H1 (cell line): ENCODE measurements around the gene KSR2. TPM values are rescaled to one million over a fixed set of nuclear protein-coding genes. Genes with fewer than 3 reads are reported as not detected.

Experiments used
- CTCF ChIA-PET: fragments of 300-600 bp; sonication (Branson Sonifier 250); formaldehyde crosslinking; loops from one replicate; lab custom pipeline; 2021; ENCODE audit not compliant: partially characterized antibody; lab: Charles Lee
- POLR2A ChIA-PET: fragments of 300-600 bp; sonication (Branson Sonifier 250); formaldehyde crosslinking; loops from one replicate; lab custom pipeline; 2021; ENCODE audit warnings: inconsistent platforms; ENCODE audit not compliant: partially characterized antibody; lab: Charles Lee
- DNase-seq, 2 experiments: peaks; one replicate each; pipeline versions ENCODE4 v3.0.0 to v3.0.0-alpha.2; 2010 to 2022; ENCODE audit warnings: low spot score in 2 of 2, low read depth in 1 of 2, mixed read lengths in 1 of 2
- FAIRE-seq: peaks from 2 replicates; lab custom pipeline; 2011; peaks lifted over from hg19 to GRCh38; lab: Jason Lieb, UNC
- H2AFZ ChIP-seq: 2 replicates; pipeline ENCODE4 v1.8.1; 2012; ENCODE audit warnings: low read length, inconsistent platforms
- H2AK5ac ChIP-seq: 2 replicates; pipeline ENCODE4 v1.6.1; 2013; ENCODE audit warnings: low read depth, low read length
- H2BK120ac ChIP-seq: replicated peaks from 2 replicates; pipeline ENCODE3; 2013; ENCODE audit warnings: low read depth, low read length, inconsistent platforms
- H2BK12ac ChIP-seq: 2 replicates; pipeline ENCODE4 v1.6.1; 2013; ENCODE audit warnings: low read depth, low read length
- H2BK15ac ChIP-seq: 2 replicates; pipeline ENCODE4 v1.6.1; 2013; ENCODE audit warnings: low read length
- H2BK20ac ChIP-seq: 2 replicates; pipeline ENCODE4 v1.6.1; 2013; ENCODE audit warnings: low read length
- H2BK5ac ChIP-seq: 2 replicates; pipeline ENCODE4 v1.6.1; 2013; ENCODE audit warnings: low read depth, low read length
- H3K14ac ChIP-seq: 2 replicates; pipeline ENCODE4 v1.6.1; 2013; ENCODE audit warnings: inconsistent platforms; ENCODE audit not compliant: insufficient read length
- H3K18ac ChIP-seq: 2 replicates; pipeline ENCODE4 v1.6.1; 2013; ENCODE audit warnings: low read length; ENCODE audit errors: extremely low read depth
- H3K23ac ChIP-seq: 2 replicates; pipeline ENCODE4 v1.6.1; 2013; ENCODE audit warnings: inconsistent platforms; ENCODE audit not compliant: insufficient read length
- H3K23me2 ChIP-seq: 2 replicates; pipeline ENCODE4 v1.6.1; 2013; ENCODE audit warnings: low read depth, low read length
- H3K27ac ChIP-seq: 2 replicates; pipeline ENCODE4 v1.6.1; 2011; ENCODE audit warnings: low read depth, low read length, inconsistent platforms
- H3K27me3 ChIP-seq, 4 experiments: replicated peaks in 1 of 4; 1 replicate in 1 of 4; 2 replicates in 3 of 4; pipeline versions ENCODE4 v1.6.1 to v1.8.1; 2011 to 2013; ENCODE audit warnings: low read length in 3 of 4, mild to moderate bottlenecking in 3 of 4, inconsistent platforms in 2 of 4, mixed read lengths in 2 of 4, moderate library complexity in 1 of 4; ENCODE audit not compliant: control insufficient read depth in 3 of 4, insufficient read depth in 3 of 4; ENCODE audit errors: extremely low read depth in 1 of 4
- H3K36me3 ChIP-seq, 4 experiments: 2 replicates each; pipeline versions ENCODE4 v1.6.1 to v1.8.1; 2011 to 2013; ENCODE audit warnings: mild to moderate bottlenecking in 4 of 4, low read length in 3 of 4, moderate library complexity in 2 of 4, control low read depth in 1 of 4, inconsistent platforms in 1 of 4; ENCODE audit not compliant: insufficient read depth in 4 of 4, control insufficient read depth in 2 of 4
- H3K4ac ChIP-seq: replicated peaks from 2 replicates; pipeline ENCODE3; 2013; ENCODE audit warnings: low read length, low read depth, mixed read lengths, inconsistent platforms; ENCODE audit not compliant: insufficient read length
- H3K4me1 ChIP-seq, 4 experiments: replicated peaks in 1 of 4; 1 replicate in 1 of 4; 2 replicates in 3 of 4; pipeline versions ENCODE4 v1.6.1 to v1.8.1; 2011 to 2013; ENCODE audit warnings: low read length in 3 of 4, inconsistent platforms in 2 of 4, mixed read lengths in 1 of 4; ENCODE audit not compliant: insufficient read depth in 4 of 4, control insufficient read depth in 3 of 4
- H3K4me2 ChIP-seq, 2 experiments: 2 replicates each; pipeline versions ENCODE4 v1.6.1 to v1.8.1; 2011 to 2013; ENCODE audit warnings: low read depth in 2 of 2, low read length in 2 of 2, control low read depth in 1 of 2, inconsistent platforms in 1 of 2, mild to moderate bottlenecking in 1 of 2; ENCODE audit not compliant: insufficient read depth in 1 of 2
- H3K4me3 ChIP-seq, 4 experiments: fragments of 200-600, 300-600 bp in 1 of 4; sonication (generic), shearing (Covaris generic), sonication (Bioruptor Twin) in 1 of 4; 2 replicates each; pipeline versions ENCODE4 v1.5.1 to v1.8.1; 2011 to 2016; ENCODE audit warnings: low read length in 4 of 4, low read depth in 3 of 4, control low read depth in 2 of 4, inconsistent platforms in 2 of 4, mild to moderate bottlenecking in 2 of 4, mixed read lengths in 1 of 4, moderate library complexity in 1 of 4; ENCODE audit not compliant: insufficient read depth in 2 of 4; ENCODE audit errors: extremely low read depth in 1 of 4
- H3K56ac ChIP-seq: replicated peaks from 2 replicates; pipeline ENCODE3; 2013; ENCODE audit warnings: low read depth, mild to moderate bottlenecking, mixed read lengths, low read length, inconsistent platforms; ENCODE audit not compliant: insufficient read length
- H3K79me1 ChIP-seq: 2 replicates; pipeline ENCODE4 v1.6.1; 2013; ENCODE audit warnings: low read depth, low read length, control low read depth
- H3K79me2 ChIP-seq, 2 experiments: 2 replicates each; pipeline versions ENCODE4 v1.6.1 to v1.8.1; 2012 to 2013; ENCODE audit warnings: low read length in 2 of 2, mild to moderate bottlenecking in 2 of 2, inconsistent platforms in 1 of 2; ENCODE audit not compliant: insufficient read depth in 2 of 2, control insufficient read depth in 1 of 2
- H3K9ac ChIP-seq, 4 experiments: replicated peaks in 1 of 4; 1 replicate in 1 of 4; 2 replicates in 3 of 4; pipeline versions ENCODE4 v1.6.1 to v1.8.1; 2011 to 2013; ENCODE audit warnings: low read depth in 3 of 4, low read length in 3 of 4, control low read depth in 2 of 4, mild to moderate bottlenecking in 2 of 4, moderate library complexity in 2 of 4, inconsistent platforms in 1 of 4; ENCODE audit errors: extremely low read depth in 1 of 4
- H3K9me3 ChIP-seq, 2 experiments: 2 replicates each; pipeline versions ENCODE4 v1.6.1 to v1.8.1; 2012 to 2013; ENCODE audit warnings: mild to moderate bottlenecking in 2 of 2, moderate library complexity in 2 of 2, control low read depth in 1 of 2, inconsistent platforms in 1 of 2, low read depth in 1 of 2, low read length in 1 of 2, mixed read lengths in 1 of 2; ENCODE audit not compliant: insufficient read depth in 2 of 2
- H4K20me1 ChIP-seq, 2 experiments: replicated peaks in 1 of 2; 2 replicates each; pipeline versions ENCODE3 to v1.8.1; 2011 to 2013; ENCODE audit warnings: inconsistent platforms in 2 of 2, low read length in 2 of 2, mild to moderate bottlenecking in 1 of 2; ENCODE audit not compliant: insufficient read depth in 2 of 2, control insufficient read depth in 1 of 2
- H4K5ac ChIP-seq: 2 replicates; pipeline ENCODE4 v1.6.1; 2013; ENCODE audit warnings: low read length, low read depth, mixed read lengths, inconsistent platforms; ENCODE audit not compliant: insufficient read length
- H4K8ac ChIP-seq: 2 replicates; pipeline ENCODE4 v1.8.0; 2013; ENCODE audit warnings: mild to moderate bottlenecking, moderate library complexity, low read length, inconsistent platforms; ENCODE audit not compliant: insufficient read depth; ENCODE audit errors: extremely low read depth
- H4K91ac ChIP-seq: replicated peaks from 2 replicates; pipeline ENCODE3; 2013; ENCODE audit warnings: low read length, mixed read lengths, inconsistent platforms; ENCODE audit not compliant: insufficient read length
- CHD1 ChIP-seq: IDR thresholded peaks from 2 replicates; pipeline ENCODE4 v1.6.1; 2012; ENCODE audit warnings: low read depth, low read length, improper control_type of control experiment
- EP300 ChIP-seq, 2 experiments: IDR thresholded peaks; 1 replicate in 1 of 2; 2 replicates in 1 of 2; pipeline ENCODE4 v1.6.1; 2011 to 2012; ENCODE audit warnings: low read depth in 2 of 2, low read length in 2 of 2, mild to moderate bottlenecking in 2 of 2, borderline replicate concordance in 1 of 2, inconsistent platforms in 1 of 2, moderate library complexity in 1 of 2
- RXRA ChIP-seq: IDR thresholded peaks from 2 replicates; pipeline ENCODE4 v1.6.1; 2011; ENCODE audit warnings: low read depth, mild to moderate bottlenecking, low read length, moderate library complexity; ENCODE audit not compliant: insufficient read depth
- SP2 ChIP-seq: IDR thresholded peaks from 2 replicates; pipeline ENCODE4 v1.6.1; 2012; ENCODE audit warnings: mild to moderate bottlenecking, low read length, inconsistent platforms
- WGBS, 2 experiments: shearing (Covaris generic) in 1 of 2; methylation state at CpG; one replicate each; pipeline versions ENCODE4 v1.1.6 to v1.1.7; 2013 to 2015; ENCODE audit warnings: low lambda C conversion rate in 2 of 2, mixed read lengths in 2 of 2, inconsistent platforms in 1 of 2, low coverage in 1 of 2, missing lambda C conversion rate in 1 of 2; ENCODE audit not compliant: insufficient replicate concordance in 2 of 2, insufficient coverage in 1 of 2, insufficient read length in 1 of 2; ENCODE audit errors: extremely low coverage in 1 of 2, missing lambda C conversion rate in 1 of 2; 5-methylcytosine and 5-hydroxymethylcytosine counted together
- polyA plus RNA-seq, 7 experiments: library from polyadenylated mRNA; depleted of rRNA in 3 of 7; stranded (reverse) in 5 of 7; unstranded in 2 of 7; fragments of >200 nt in 5 of 7; fragments of 200-250 nt in 2 of 7; gene quantifications; 1 replicate in 5 of 7; 2 replicates in 1 of 7; 4 replicates in 1 of 7; pipeline versions ENCODE4 v1.2.1 to v1.2.3, GENCODE V29; 2011 to 2013; ENCODE audit warnings: missing spikeins in 2 of 7, mixed read lengths in 2 of 7
- total RNA-seq: library from RNA; stranded (reverse); fragmentation: NEBNext Ultra II Directional; extraction: Animal tissue kit (Norgen Biotek cat#: 25700); gene quantifications from 2 replicates; pipeline ENCODE4 v1.2.1, GENCODE V29; 2021

The KSR2 gene
- total and polyA plus RNA-seq, 2 of the 8 experiments (the other 6 are each of a cell fraction or from before 2014, with no cell fraction given): 0.74 to 2.2 TPM

- peak overlapping the region; percentile 52; the same call in 1 of the 2 replicates for H2BK5ac ChIP-seq
- H3K27me3 ChIP-seq: no peaks in the 10 kb centered on the region
- H3K9me3 ChIP-seq: peaks cover 0 to 9% of the 10 kb centered on the region in 2 experiments; a peak in 3 of 4 replicates
- peak overlapping the region; percentile 6; the same call in 1 of the 2 replicates for H2BK12ac ChIP-seq
- POLR2A ChIA-PET: interaction anchor here (0.6 kb wide), 1 partner anchor 251 kb away, joined by 3 read pairs; no protein-coding TSS in a partner anchor
- H4K8ac ChIP-seq: no peak overlapping the region
- no peak overlapping the region for H2BK20ac ChIP-seq
- no peak overlapping the region for H3K23ac ChIP-seq
- H2BK15ac ChIP-seq: no peak overlapping the region
- H3K4me2 ChIP-seq: no peak overlapping the region
- no peaks in the 10 kb centered on the region for H3K79me1 ChIP-seq
- no peak overlapping the region for H3K4ac ChIP-seq
- no peaks in the 10 kb centered on the region for H3K4me1 ChIP-seq
- H3K9ac ChIP-seq: no peak overlapping the region
- CTCF ChIA-PET: interaction anchor here (0.5 to 3.7 kb wide), 10 partner anchors 25 to 370 kb away, joined by 3 to 23 read pairs (median 4); no protein-coding TSS in a partner anchor
- H3K18ac ChIP-seq: no peak overlapping the region
- 78% methylated on average over 20 of the region's 20 CpGs; no CpG with 5 or more reads in 1 of the 2 experiments for WGBS, 2 experiments
- H2BK120ac ChIP-seq: no peak overlapping the region
- no peaks in the 10 kb centered on the region for H3K79me2 ChIP-seq
- H4K5ac ChIP-seq: no peak overlapping the region
- H3K4me3 ChIP-seq: no peak overlapping the region
- H3K56ac ChIP-seq: no peak overlapping the region
- H3K14ac ChIP-seq: no peak overlapping the region
- H3K36me3 ChIP-seq: no peaks in the 10 kb centered on the region; a peak in 1 of 8 replicates
- H2AK5ac ChIP-seq: no peak overlapping the region
- DNase-seq: no peak
- no peak for FAIRE-seq
- no peak overlapping the region for H2AFZ ChIP-seq
- no peak overlapping the region for H3K27ac ChIP-seq
- peak overlapping the region; percentile 57 for H4K91ac ChIP-seq
- no peaks in the 10 kb centered on the region for H4K20me1 ChIP-seq
- H3K23me2 ChIP-seq: peaks cover 7% of the 10 kb centered on the region; the same call in 1 of the 2 replicates
- TF ChIP-seq EP300 (IDR thresholded peaks at IDR 0.05; ENCODE audit: borderline replicate concordance in 1 of 2, low read depth in 2 of 2, low read length in 2 of 2) (no peak), CHD1 (no peak), RXRA (no peak), SP2 (no peak)
These were observed 502.0 kb downstream of the KSR2 start for GRCh38 chr12:117466677-117467362.
